DND-41 (cell line): ENCODE data around the gene ETFB.

Experiments
- ATAC-seq: fragments of 200-7000 bp; cut with Tn5 transposase; 3 replicates; pipeline ENCODE4 v1.9.1; 2021; ENCODE audit warnings: low read depth; ENCODE audit not compliant: insufficient read depth
- DNase-seq: peaks from one replicate; pipeline ENCODE4 v3.0.0-alpha.2; 2020
- H2AFZ ChIP-seq: 2 replicates; pipeline ENCODE4 v1.6.0; 2012; ENCODE audit warnings: low read depth, low read length
- H3K27ac ChIP-seq: 2 replicates; pipeline ENCODE4 v1.5.1; 2012; ENCODE audit warnings: low read length, inconsistent platforms
- H3K27me3 ChIP-seq: fragments of 200-600 bp; sonication (generic); 2 replicates; pipeline ENCODE4 v1.6.0; 2012; ENCODE audit warnings: low read length, mild to moderate bottlenecking, inconsistent platforms; ENCODE audit not compliant: insufficient read depth, poor library complexity
- H3K36me3 ChIP-seq: 2 replicates; pipeline ENCODE4 v1.5.1; 2012; ENCODE audit warnings: low read length, inconsistent platforms; ENCODE audit not compliant: insufficient read depth
- H3K4me1 ChIP-seq: 2 replicates; pipeline ENCODE4 v1.5.1; 2012; ENCODE audit warnings: mild to moderate bottlenecking, low read length; ENCODE audit not compliant: insufficient read depth
- H3K4me2 ChIP-seq: 2 replicates; pipeline ENCODE4 v1.6.0; 2012; ENCODE audit warnings: mild to moderate bottlenecking, moderate library complexity, low read length, inconsistent platforms; ENCODE audit not compliant: insufficient read depth
- H3K4me3 ChIP-seq, 2 experiments: fragments of 200-600 bp in 1 of 2; shearing (Covaris generic) in 1 of 2; 2 replicates each; pipeline ENCODE4 v1.5.1; 2012 to 2016; ENCODE audit warnings: inconsistent platforms in 2 of 2, low read length in 2 of 2, mild to moderate bottlenecking in 2 of 2, low read depth in 1 of 2, moderate library complexity in 1 of 2
- H3K79me2 ChIP-seq: 2 replicates; pipeline ENCODE4 v1.6.0; 2012; ENCODE audit warnings: low read length, inconsistent platforms; ENCODE audit not compliant: insufficient read depth
- H3K9ac ChIP-seq: 2 replicates; pipeline ENCODE4 v1.6.0; 2012; ENCODE audit warnings: low read depth, mild to moderate bottlenecking, inconsistent platforms, low read length, moderate library complexity
- H3K9me3 ChIP-seq: 2 replicates; pipeline ENCODE4 v1.5.1; 2012; ENCODE audit warnings: low read length, moderate library complexity, mild to moderate bottlenecking, inconsistent platforms; ENCODE audit not compliant: insufficient read depth, severe bottlenecking
- H4K20me1 ChIP-seq: 2 replicates; pipeline ENCODE4 v1.6.0; 2012; ENCODE audit warnings: low read length; ENCODE audit not compliant: insufficient read depth
- EZH2 ChIP-seq: IDR thresholded peaks from 3 replicates; pipeline ENCODE4 v1.6.1; 2012; ENCODE audit warnings: borderline replicate concordance, low read depth, mild to moderate bottlenecking, moderate library complexity, low read length, inconsistent platforms; ENCODE audit not compliant: severe bottlenecking
- TF ChIP-seq, protein P1 (sequence below): IDR thresholded peaks from 2 replicates; pipeline ENCODE4 v1.5.1; 2012; ENCODE audit warnings: borderline replicate concordance, low read length, moderate library complexity, mild to moderate bottlenecking; ENCODE audit not compliant: poor library complexity, severe bottlenecking; ENCODE audit errors: extremely low read depth

The ETFB gene

DNA sequence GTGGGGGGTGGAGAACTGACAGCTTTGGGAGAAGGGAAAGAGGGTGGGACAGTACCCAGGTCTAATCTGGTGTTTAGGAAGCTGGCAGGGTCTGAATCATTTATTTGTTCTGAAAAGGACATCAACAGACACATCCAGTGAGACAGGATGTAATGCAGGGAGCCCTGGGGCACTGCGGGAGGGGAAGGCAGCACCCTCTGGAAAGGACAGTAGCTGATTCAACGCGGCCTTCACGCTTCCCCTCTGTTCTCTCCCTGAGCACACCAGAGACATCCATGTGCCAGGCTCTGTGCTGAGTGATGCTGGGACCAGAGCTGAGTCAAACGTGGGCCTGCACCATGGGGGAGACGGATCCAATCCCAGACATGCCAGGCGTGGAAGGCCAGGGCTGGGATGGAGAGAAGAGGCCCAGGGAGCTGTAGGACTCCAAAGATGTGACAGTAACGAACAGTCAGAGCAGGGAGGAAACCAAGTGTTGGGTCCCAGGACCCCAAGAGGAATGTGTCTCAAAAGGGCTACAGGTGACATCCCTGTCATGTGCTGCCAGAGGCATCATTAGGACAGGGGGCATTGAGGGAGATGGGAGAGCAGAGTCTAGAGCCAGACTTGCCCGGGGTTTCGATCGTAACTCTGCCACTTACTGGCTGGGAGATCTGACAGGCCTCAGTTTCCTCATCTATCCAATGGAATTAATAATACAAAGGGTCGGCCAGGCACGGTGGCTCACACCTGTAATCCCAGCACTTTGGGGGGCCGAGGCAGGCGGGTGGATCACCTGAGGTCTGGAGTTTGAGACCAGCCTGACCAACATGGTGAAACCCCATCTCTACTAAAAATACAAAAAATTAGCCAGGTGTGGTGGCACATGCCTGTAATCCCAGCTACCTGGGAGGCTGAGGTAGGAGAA is 1.7 kb downstream of the ETFB start:
- Histone ChIP-seq H3K4me2 (peak overlapping the region; percentile 43), H3K27me3 (no peaks in the 10 kb centered on the region), H4K20me1 (peaks cover 11% of the 10 kb centered on the region), H3K9me3 (no peaks in the 10 kb centered on the region), H3K4me1 (peaks cover 44% of the 10 kb centered on the region), H3K4me3 (peak overlapping the region in 1 of 2 experiments; percentile 18; a peak in 1 of 4 replicates), H2AFZ (no peak overlapping the region), H3K36me3 (peaks cover 4% of the 10 kb centered on the region; the same call in 1 of the 2 replicates), H3K27ac (no peak overlapping the region), H3K9ac (peak overlapping the region; percentile 25; the same call in 1 of the 2 replicates), H3K79me2 (peaks cover 42% of the 10 kb centered on the region)
- TF ChIP-seq EZH2: no peak
- TF ChIP-seq, protein P1, sequence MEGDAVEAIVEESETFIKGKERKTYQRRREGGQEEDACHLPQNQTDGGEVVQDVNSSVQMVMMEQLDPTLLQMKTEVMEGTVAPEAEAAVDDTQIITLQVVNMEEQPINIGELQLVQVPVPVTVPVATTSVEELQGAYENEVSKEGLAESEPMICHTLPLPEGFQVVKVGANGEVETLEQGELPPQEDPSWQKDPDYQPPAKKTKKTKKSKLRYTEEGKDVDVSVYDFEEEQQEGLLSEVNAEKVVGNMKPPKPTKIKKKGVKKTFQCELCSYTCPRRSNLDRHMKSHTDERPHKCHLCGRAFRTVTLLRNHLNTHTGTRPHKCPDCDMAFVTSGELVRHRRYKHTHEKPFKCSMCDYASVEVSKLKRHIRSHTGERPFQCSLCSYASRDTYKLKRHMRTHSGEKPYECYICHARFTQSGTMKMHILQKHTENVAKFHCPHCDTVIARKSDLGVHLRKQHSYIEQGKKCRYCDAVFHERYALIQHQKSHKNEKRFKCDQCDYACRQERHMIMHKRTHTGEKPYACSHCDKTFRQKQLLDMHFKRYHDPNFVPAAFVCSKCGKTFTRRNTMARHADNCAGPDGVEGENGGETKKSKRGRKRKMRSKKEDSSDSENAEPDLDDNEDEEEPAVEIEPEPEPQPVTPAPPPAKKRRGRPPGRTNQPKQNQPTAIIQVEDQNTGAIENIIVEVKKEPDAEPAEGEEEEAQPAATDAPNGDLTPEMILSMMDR: no peak
- ATAC-seq: no peak
- no peak for DNase-seq

DNA sequence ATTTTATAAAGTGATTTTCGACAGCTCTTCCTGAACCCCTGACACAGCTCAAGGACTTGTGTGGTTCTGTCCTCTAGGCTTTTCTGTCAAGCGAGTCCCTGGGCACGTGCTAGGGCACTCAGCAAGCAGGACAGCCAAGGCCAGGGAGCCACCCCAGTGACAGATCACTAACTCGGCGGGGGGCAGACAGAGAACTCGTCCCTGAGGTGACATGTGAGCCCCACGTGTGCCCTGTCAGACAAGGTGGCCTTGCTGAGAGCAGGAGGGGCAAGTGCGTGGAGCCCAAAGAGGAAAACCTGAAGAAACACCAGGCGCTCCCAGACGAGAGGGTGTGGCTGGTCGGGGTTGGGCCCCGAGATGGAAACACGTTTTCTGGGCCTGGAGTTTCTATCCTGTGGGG is 4.9 kb downstream of the ETFB start:
- Histone ChIP-seq H3K9me3 (no peaks in the 10 kb centered on the region), H3K4me2 (no peak overlapping the region), H3K79me2 (peaks cover 33% of the 10 kb centered on the region), H3K36me3 (peaks cover 4% of the 10 kb centered on the region; the same call in 1 of the 2 replicates), H3K27ac (no peak overlapping the region), H3K4me1 (peaks cover 27% of the 10 kb centered on the region), H2AFZ (no peak overlapping the region), H3K9ac (no peak overlapping the region), H3K27me3 (no peaks in the 10 kb centered on the region), H3K4me3 (no peak overlapping the region), H4K20me1 (peaks cover 17% of the 10 kb centered on the region)
- ATAC-seq (no peak), DNase-seq (no peak)
- TF ChIP-seq EZH2: no peak
- TF ChIP-seq, protein P1: no peak

DNA sequence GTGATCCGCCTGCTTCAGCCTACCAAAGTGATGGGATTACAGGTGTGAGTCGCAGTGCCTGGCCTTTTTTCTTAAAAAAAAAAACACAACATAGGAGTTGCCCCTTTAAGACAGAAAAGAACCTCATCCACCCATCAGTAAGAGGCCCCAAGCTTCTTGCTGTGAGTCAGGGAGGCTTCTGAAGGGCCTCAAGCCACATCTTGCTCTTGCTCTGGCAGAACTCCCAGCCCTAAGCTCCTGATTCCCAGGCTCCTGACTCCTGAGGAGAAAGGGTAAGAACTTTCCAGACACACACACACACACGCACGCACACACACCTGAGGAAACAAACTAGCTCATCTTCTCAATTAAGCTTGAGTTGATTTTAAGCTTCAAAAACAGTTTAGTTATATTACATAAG is 6.9 kb downstream of the ETFB start:
- DNase-seq (no peak), ATAC-seq (no peak)
- no peak overlapping the region for H3K4me2 ChIP-seq
- no peak overlapping the region for H3K4me3 ChIP-seq
- no peak overlapping the region for H2AFZ ChIP-seq
- H3K27ac ChIP-seq: no peak overlapping the region
- TF ChIP-seq, protein P1: no peak
- TF ChIP-seq EZH2: no peak
- peaks cover 17% of the 10 kb centered on the region for H3K79me2 ChIP-seq
- H3K36me3 ChIP-seq: peaks cover 4% of the 10 kb centered on the region; the same call in 1 of the 2 replicates
- no peak overlapping the region for H3K9ac ChIP-seq
- H3K9me3 ChIP-seq: no peaks in the 10 kb centered on the region
- peaks cover 20% of the 10 kb centered on the region for H3K4me1 ChIP-seq
- H3K27me3 ChIP-seq: no peaks in the 10 kb centered on the region
- peaks cover 18% of the 10 kb centered on the region for H4K20me1 ChIP-seq
